Inflammatory macrophage treated with lipopolysaccharide for 4 hours (primary cell): ENCODE measurements around the gene DEPDC4.
"Not testable (repeated sequence)": the region's sequence is repeated elsewhere in the genome, so short reads cannot be mapped to it uniquely, and the experiment has no call there.

Source experiments
- DNase-seq: peaks from one replicate; pipeline ENCODE4 v3.0.0-alpha.2; 2020

The DEPDC4 gene

DNA sequence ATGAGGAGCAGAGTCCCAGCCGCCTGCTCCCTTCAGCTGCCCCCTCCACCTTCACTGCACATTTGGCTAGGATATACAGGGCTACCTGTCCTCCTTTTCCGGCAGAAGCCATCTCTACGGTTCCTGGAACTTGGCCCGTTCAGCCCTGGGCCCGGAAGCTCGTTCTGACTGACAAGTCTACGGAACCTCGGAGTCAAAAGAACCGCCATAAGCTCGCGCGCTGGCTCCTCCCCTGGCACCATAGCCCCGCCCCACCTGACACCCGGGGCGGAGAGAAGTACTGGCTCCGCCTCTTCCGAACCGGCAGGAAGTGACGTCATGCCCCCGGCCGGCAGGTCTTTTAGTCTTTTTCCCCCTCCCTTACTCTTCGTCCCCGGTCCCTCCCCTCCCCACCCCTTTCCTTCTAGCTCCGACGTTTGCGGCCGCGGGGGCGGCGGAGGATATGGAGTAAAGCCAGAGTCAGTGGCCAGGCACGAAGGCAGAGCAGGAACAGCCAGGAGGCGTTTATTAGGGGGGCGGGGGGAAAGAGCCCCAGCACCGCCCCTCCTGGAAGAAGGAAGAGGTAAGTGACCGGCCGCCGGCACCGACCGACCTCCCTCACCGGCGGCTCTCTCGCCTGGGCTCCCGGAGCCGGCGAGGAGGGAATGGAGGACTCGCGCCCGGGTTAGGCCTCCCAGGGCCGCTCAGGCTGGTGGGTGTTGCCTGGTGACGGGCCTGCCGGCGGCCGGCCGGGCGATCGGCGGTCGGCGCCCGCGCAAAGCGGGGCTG lies at the start of gene DEPDC4, which contains the start of gene SCYL2:
Gene DEPDC4, minus strand, starts transcription at position 245 of the 768 bp plus-strand sequence. Its CDS starts 3 bp downstream, at position 242.
Gene SCYL2, plus strand, starts transcription at position 343 of the 768 bp plus-strand sequence. CDS start 15,794 bp downstream, outside the sequence.
- peak; percentile 99 for DNase-seq

DNA sequence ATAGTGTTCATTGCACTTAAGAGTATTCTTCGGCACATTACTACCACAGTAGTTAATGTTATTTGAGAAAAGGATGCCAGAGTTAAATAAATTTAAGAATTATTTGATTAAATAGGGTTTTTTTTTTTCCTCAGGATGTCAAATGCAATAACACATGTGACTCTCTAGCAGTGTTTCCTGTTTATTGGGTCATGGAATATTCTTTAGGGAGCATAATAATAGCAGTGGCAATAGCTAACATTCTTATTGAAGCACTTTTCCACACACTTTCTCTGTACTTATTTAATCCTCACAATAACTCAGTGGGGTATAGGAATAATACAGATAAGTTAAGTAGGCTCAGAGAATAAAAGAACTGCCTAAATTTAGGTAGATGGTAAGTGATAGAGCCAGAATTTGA lies 44.4 kb upstream of the DEPDC4 start:
- DNase-seq: no peak

DNA sequence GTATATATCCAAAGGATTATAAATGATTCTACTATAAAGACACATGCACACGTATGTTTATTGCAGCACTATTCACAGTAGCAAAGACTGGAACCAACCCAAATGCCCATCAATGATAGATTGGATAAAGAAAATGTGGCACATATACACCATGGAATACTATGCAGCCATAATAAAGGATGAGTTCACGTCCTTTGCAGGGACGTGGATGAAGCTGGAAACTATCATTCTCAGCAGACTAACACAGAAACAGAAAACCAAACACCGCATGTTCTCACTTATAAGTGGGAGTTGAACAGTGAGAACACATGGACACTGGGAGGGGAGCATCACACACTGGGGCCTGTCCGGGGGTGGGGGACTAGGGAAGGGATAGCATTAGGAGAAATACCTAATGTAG lies 41.3 kb upstream of the DEPDC4 start:
- DNase-seq: not testable (repeated sequence)

DNA sequence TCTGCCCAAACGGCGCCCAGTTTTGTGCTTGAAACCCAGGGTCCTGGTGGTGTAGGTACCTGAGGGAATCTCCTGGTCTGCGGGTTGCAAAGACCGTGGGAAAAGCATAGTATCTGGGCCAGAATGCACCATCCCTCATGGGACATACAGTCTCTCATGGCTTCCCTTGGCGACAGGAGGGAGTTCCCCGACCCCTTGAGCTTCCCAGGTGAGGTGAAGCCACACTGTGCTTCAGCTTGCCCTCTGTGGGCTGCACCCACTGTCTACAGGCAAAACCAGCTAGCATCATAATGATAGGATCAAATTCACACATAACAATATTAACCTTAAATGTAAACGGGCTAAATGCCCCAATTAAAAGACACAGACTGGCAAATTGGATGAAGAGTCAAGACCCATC lies 37.5 kb upstream of the DEPDC4 start:
- DNase-seq: not testable (repeated sequence)

DNA sequence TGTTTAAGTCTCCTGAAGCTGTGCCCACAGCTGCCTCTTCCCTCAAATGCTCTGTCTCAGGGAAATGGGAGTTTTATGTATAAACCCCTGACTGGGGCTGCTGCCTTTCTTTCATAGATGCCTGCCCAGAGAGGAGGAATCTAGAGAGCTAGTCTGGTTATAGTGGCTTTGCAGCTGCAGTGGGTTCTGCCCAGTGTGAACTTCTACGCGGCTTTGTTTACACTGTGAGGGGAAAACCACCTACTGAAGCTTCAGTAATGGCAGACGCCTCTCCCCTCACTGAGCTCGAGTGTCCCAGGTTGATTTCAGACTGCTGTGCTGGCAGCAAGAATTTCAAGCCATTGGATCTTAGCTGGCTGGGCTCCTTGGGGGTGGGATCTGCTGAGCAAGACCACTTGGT lies 37.0 kb upstream of the DEPDC4 start:
- DNase-seq: no peak

DNA sequence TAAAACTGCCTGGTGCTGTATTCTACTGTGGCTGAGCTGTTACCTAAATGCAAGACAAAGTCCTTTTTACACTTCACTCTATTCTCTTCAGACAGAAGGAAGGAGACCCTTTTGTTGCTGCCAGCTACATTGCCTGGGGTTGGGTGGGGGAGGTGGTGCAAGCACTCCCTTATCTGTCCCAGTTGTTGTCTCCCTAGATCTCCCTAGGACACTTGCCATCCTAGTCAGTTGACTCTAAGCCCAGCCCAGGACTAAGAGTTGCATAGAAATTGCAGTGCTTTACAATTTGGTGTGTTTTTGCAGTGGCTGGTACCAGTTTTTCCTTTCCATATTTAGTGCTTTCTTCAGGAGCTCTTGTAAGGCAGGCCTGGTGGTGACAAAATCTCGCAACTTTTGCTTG lies 35.2 kb upstream of the DEPDC4 start:
- DNase-seq: no peak

DNA sequence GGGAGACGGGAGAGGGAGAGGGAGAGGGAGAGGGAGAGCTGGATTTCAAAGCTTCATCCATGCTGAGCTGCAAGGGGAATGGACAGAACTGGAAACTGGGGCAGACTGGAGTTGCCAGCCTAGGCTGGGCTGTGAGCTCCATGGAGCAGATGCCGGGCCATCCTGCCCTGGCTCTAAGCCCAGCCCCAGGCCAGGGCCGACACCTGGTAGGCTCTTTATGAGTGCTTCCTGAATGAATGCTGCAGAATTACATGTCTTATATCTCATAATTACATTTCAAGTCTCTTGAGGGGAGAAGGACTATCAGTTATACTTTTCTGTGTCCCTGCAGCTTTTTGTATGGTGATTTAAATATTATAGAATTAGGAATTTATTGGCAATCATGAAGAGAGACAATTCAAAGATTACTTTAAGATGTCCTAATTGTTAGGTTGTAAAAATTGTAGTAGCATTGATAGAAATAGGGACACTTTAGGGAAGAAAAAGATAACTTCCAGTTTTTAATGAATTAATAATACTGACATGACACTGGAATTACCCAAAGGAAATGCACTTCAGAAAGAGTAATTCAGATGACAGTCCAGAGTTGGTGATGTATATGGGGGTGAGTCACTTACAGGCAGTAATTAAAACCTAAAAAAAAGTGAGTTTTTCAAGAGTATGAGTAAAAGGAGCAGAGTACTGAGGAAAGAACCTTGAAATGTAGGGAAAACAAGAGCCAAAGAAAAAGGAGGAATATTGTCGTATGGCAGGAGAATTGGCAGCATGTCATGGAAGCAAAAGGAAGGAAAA lies 29.1 kb upstream of the DEPDC4 start:
- DNase-seq: no peak

DNA sequence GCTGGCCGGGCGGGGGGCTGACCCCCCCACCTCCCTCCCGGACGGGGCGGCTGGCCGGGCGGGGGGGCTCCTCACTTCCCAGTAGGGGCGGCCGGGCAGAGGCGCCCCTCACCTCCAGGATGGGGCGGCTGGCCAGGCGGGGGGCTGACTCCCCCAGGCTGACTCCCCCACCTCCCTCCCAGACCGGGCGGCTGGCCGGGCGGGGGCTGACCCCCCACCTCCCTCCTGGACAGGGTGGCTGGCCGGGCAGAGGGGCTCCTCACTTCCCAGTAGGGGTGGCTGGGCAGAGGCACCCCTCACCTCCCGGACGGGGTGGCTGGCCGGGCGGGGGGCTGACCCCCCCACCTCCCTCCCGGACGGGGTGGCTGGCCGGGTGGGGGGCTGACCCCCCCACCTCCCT lies 27.5 kb upstream of the DEPDC4 start:
- DNase-seq: not testable (repeated sequence)

DNA sequence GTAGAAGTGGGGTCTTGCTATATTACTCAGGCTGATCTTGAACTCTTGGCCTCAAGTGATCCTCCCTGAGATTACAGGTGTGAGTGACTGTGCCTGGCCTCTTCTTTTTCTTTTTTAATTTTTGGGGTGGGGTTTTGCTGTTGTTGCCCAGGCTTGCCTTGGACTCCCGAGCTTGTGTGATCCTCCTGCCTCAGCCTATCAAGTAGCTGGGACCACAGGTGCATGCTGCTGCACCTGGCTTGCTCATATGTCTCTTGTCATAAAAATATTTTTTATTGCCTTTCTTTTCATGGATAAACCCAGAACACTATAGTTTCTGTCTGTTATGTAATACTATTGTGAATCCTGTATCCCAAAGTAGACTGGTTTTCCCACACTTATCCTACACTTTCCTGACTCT lies 26.1 kb upstream of the DEPDC4 start:
- DNase-seq: no peak

DNA sequence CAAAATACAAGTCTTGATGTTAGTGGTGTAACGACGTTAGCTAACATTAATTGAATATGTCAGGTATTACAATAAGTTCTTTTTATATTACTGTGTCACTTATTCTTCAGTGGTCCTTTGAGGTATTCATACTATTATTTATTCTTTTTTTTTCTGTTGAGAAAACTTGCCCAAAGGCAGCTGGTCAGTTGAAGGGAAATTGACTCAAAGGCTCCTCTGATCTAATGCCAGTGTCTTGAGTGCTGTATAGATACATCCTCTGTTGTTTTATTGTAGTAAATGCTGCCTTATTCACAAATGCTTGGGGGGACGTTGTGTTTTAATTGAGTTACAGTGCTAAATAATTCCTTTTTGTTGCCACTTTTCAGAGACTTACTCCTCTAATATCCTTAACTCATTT lies 23.1 kb upstream of the DEPDC4 start:
- DNase-seq: no peak

DNA sequence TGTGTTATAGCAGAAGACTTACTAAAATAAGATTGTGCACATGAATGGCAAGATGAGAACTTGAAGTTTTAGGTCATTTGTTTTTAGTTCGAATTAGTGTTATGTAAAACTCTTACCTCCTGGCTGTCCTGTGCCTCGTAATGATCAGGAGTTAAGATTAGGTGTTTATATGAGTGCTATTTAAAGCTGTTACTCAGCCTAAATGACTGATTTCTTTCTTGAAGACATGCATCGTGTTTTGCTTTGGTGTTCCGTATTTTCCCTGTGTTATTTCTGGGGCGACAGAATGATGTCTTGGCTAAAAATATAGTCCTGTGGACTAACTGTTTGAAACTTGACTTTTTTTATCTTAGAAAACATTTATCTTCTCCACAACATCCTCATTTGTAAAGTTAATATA lies 22.2 kb upstream of the DEPDC4 start:
- DNase-seq: no peak

DNA sequence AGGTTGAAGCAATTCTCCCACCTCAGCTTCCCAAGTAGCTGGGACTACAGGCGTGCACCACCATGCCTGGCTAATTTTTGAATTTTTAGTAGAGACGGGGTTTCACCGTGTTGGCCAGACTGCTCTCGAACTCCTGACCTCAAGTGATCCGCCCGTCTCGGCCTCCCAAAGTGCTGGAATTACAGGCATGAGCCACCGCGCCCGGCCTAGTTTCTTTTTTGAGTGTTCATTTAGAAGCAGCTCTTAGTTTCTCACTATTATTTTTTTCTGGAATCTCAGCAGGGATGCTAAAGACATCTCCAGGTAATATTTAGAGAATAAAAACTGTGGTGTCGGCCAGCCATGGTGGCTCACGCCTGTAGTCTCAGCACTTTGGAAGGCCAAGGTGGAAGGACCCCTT lies 17.7 kb upstream of the DEPDC4 start:
- not testable (repeated sequence) for DNase-seq

DNA sequence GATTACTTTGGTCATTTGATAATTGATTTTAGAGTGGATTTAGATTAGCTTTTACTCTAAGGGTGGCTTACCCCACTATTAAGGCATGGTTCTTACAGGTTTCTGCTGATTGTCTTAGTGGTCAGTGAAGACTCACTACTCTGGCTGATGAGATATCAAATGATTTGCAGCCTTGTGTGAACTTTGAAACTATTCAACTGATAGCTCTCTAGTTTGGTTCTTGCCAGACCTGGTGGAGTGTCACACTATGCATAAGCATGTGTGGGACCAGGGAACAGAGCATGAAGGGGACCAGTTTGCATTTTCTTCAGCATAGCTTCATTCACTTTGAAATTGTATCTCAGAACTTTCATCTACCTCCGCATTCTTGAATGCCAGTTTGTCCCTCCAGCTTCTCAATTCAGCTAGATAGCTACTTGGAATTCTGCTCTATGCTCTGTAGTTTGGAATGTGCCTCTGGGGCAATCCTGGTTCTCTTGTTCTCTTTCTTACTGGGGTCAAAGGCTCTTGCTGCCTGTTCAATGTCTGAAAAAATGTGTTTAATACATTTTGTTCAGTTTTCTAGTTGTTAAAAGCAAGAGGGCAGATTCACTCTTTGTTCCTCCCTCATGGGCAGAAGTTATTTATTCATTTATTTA lies 12.8 kb upstream of the DEPDC4 start:
- no peak for DNase-seq

DNA sequence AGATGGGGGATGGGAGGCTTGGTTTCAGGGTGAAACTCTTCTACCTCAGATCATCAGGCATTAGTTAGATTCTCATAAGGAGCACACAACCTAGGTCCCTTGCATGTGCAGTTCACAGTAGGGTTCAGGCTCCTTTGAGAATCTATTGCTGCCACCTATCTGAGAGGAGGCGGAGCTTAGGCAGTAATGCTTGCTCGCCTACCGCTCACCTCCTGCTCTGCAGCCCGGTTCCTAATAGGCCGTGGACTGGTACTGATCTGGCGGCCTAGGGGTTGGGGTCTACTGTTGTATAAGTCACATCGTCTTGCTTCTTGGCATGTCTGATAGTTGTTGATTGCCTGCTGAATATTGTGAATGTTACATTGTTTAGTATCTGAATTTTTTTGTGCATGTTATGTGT lies 12.3 kb upstream of the DEPDC4 start:
- DNase-seq: no peak

DNA sequence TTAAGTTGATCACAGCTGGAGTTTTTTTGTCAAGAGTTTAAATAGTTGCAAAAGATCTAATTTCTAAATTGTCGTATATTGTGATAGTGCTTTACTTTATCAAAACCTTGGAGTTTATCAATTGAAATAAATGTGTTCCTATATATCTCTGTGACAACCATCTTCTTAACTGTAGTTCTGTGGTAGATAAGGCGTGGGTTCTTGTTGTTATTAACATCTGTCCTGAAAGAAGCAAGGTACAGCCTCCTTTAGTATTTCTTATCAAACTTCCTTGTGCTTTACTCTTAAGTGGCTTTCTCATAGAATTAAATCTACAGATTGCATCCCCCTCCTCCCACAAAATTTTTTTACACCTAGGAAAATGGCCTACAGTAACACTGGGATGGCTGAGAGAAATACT lies 7.4 kb upstream of the DEPDC4 start:
- no peak for DNase-seq

DNA sequence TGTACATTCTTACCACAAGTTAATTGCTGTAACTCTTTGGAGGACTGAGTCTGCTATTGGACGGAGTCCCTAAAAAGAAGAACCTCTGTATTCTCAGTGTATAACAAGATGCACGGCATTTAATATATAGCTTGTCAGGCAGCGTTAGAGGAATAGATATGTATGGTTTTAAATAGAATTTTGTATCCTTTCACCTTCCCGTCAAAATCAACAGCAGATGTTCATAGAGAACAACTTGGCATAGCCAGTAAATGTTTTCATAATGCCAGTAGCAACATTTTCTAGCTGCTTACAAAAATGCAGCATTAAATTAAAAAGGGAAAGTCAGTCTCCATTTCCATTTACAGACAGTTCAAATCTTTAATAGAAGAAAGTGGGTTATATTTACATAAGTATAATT lies 6.9 kb upstream of the DEPDC4 start:
- DNase-seq: no peak

DNA sequence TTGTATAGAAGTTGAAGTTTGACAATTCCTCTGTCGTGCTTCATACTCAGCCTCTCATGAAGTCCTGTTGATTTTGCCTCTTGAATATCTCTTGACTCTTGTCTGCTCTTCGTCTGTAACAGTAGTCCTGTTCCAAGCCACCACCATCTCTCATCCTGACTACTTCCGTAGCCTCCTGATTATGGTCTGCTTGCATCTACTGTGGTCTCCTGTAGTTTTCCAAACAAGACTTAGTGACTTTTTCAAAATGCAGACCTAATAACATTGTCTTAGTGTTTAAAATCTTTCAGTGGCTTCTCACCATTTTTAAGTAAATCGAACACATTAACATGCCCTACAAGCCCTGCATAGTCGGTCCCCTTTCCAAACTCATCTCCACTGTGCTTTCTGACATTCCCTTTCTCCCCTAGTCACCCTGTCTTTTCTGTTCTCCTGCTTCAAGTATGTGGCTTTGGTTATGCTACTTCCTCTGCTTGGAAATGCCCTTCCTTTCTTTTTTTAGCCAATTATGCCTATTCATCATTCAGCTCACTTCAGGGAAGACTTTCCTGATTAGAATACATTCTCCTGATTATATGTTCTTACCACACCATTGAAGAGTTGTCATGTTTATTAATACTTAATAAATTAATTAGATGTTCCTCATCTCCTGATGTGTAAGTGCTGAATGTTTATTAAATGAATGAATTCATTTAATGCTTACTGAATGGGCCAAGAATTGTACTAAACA lies 2.1 kb upstream of the DEPDC4 start:
- DNase-seq: peak; percentile 9

DNA sequence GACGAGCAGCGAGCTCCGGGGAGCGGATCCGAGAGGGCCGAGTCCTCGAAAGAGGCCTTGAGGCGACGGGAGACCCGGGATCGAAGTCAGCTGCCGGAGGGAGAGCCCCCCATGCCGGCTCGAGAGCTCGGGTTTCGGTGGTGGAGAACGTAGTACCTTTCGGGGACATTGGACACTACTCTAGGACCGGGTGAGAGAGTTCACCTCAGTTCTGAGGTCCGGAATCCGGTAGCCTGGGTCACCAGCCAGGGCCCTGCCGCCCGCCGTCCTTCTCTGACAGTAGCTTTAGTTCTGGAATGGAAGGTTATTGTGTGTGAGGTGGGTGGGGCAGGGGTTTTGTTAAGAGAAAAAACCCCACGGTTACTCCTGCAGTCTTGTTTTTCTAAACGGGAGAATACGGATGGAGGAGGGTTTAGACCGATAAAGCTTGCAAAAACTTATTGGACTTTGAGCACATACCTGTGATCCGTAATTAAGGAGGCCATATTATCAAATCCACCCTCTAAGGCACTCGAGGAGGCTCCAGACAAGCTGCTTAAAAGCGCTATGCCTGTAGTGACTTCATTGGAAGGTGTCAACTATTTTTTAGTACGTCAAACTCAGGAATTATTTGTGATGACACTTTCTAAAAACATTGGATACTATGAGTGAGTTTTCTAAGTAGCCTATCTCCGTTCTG lies 863 bp upstream of the DEPDC4 start:
- peak; percentile 21 for DNase-seq

DNA sequence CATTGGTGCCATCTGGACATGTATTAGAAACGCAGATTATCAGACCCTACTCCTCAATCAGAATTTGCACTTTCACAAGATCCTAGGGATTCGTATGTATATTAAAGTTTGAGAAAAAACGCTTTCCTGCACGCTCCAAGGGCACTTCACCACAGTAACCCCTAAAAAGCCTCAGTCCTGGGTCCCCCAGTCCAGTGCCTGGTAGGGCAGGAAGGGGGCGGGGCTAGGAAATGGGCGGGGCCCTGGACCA lies 369 bp downstream of the DEPDC4 start:
- DNase-seq: peak; percentile 78

DNA sequence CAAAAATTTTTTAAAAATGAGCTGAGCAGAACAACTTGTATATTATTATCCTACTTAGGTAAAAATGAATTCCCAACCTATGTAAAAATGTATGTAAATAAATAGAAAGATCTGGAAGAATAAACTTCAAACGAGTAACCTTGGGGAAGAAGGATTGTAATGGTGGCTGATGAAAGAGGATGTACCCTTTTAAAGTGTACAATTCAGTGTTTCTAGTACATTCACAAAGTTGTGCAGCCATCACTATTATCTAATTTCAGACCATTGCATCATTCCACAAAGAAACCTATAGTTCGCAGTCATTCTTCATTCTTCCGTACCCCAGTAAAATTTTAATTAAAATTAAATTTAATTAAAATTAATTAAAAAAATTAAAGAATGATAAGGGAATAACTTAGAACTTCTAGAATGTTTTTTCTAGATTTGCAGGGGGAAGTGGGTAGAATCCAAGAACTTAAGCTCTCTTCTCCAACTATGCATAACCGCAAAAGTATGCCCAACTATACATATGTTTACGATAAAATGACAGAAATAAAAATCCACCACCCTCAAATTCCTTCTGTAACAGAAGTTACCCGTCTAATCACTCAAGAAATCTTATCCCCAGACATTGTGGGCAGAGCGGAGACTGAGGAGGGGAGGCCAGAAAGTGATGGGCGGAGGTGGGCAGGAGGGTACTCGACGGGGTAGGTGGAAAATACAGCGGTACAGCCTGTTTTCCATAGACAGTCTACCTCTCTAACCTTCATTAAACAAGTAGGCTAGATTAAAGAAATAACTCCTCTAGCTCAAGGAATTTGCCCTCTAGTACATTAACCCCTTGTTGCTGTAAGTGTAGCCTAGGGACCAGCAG lies 921 bp downstream of the DEPDC4 start:
- no peak for DNase-seq

DNA sequence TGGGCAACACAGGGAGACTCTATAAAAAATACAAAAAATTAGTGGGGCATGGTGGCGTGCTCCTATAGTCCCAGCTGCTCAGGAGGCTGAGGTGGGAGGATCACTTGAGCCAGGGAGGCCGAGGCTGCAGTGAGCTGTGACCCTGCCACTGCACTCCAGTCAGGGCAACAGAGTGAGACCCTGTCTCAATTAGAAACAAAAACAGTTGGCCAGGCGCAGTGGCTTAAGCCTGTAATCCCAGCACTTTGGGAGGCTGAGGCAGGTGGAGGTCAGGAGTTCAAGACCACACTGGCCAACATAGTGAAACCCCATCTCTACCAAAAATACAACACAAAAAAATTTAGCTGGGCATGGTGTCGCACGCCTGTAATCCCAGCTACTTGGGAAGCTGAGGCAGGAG lies 1.8 kb downstream of the DEPDC4 start:
- DNase-seq: not testable (repeated sequence)

DNA sequence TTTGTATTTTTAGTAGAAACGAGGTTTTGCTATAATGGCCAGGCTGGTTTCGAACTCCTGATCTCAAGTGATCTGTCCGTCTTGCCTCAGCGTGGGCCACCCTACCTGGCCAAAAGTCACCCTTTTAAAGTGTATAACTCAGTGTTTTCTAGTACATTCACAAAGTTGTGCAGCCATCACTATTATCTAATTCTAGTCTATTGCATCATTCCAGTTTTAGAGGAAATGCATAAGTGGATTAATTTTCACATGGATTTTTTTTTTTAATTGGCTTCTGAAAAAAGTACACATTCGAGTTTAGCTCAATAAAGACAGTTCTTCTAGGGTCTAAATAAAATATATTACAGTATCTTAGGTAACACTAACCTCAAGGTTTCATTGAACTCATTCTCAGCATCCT lies 3.7 kb downstream of the DEPDC4 start:
- DNase-seq: no peak
